Measurements from ENCODE around the gene TPSB2.
"Not testable (repeated sequence)": the region's sequence is repeated elsewhere in the genome, so short reads cannot be mapped to it uniquely, and the experiment has no call there.

Gene TPSB2

DNA sequence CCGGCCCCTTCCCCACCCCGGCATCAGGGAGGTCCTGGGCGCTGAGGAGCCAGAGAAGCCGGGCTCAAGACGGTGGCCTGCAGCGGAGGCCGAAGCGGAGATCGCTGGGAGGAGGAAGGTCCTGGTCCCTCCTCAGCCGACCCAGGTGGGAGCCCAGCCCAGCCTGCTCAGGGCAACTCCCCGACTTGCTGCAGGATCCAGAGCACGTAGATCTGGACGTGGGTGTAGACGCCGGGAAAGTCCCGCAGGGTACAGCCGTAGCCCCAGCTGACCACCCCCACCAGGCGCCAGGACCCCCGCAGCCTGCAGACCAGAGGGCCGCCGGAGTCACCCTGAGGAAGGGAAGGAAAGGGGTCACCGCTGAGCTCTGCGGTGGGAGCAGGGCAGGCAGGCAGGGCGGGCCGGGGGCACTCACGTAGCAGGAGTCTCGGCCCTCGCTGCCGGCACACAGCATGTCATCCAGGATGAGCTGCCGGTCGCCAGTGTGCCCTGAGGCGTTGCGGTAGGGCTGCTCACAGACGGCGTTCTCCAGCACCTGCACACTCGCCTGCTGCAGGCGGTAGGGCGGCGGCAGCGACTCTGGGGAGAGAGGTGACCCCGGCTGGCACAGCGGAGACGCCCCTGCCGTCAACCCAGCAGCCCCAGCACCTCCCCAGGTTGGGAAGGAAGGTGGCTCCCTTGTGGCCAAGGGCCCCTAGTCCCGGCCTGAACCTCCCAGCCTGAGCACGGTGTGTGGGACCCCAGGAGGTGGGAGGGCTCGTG lies 31.3 kb upstream of the TPSB2 start:
- no peak for DNase-seq

DNA sequence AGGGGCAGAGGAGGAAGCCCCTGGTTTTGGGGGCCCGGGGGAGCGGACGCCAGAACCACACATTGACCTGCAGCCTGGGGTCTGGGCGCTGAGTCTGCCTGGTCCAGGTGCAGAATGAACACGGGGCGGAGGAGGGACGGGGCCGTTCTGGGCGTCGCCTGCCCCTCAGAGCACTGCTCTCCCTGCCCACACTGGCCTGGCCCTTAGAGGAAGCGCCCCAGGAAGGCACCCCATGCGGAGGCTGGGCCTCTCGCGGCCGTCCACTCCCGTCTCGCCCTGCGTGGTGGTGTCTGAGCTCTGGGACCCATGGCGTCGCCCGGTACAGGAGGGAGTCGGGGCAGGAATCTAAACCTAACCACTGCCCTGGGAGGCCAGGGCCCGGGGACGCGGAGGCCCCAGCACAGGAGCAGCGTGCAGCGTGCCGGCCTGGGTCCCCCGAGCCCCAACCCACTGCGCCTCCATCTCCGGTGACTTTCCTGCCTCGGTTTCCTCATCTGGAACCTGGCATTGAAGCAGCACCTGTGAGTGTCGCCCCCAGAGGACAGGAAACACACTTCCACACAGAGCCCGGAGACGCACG lies 30.2 kb upstream of the TPSB2 start:
- DNase-seq, result no peak

DNA sequence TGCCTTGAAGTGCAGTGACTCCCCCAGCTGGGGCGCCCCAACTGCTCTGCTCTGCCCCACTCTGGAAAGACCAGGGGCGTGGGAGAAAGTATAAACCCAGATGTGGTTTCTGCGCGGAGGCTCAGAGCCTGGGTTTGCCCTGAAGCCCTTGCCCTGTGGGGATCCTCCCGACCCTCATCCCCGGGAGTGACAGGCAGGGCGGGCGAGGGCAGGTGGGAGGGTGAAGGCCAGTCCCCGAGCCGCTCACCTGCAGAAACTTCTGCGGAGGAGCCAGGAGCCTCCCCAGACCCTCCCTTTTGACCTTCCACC lies 29.7 kb upstream of the TPSB2 start:
- no peak for DNase-seq

DNA sequence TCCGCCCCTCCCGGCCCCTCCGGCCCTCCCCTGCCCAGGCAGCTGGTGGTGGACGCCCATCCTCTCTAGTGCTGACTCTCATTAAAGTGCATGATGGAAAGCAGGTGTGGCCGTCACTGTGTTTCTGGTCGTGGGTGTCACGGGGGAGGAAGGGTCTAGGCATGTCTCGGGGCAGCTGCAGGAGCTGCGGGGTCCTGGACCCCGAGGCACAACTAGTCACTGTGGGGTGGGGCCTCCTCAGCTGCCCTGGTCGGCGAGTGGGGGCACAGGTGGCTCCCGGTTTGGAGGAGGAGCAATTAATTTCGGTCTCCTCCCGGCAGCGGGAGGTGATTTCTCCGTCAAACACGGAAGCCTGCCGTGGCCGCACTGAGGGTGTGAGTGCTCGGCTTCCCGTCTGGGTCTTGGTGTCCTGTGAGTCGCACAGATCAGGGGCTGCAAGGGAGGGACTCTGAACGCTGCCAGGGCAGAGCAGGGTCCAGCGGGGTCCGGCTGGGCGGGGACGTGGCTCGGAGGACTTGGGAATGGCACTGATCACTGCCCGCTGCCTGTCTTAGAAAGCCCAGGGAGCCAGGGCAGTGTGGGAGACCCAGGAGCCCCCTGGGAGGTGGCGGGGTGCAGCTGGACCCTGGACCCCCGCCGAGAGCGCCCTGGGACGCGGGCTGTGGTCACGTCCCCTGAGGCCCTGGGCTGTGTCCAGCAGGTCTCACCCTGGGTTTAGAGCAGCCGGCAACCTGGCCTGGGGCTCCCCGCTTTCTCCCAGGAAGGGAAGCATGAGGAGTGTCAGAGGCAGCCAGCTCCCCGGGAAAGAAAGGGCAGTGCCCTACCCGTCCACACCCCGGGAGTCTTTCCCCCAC lies 29.1 kb upstream of the TPSB2 start:
- no peak for DNase-seq

DNA sequence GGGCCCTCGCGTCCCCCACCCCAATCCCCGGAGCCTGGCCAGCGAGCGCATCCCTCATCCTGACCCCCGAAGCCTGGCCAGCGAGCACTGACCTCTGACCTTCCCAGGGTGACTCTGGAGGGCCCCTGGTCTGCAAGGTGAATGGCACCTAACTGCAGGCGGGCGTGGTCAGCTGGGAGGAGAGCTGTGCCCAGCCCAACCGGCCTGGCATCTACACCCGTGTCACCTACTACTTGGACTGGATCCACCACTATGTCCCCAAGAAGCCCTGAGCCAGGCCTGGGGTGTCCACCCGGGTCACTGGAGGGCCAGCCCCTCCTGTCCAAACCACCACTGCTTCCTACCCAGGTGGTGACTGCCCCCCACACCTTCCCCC lies 28.2 kb upstream of the TPSB2 start:
- no peak for DNase-seq

DNA sequence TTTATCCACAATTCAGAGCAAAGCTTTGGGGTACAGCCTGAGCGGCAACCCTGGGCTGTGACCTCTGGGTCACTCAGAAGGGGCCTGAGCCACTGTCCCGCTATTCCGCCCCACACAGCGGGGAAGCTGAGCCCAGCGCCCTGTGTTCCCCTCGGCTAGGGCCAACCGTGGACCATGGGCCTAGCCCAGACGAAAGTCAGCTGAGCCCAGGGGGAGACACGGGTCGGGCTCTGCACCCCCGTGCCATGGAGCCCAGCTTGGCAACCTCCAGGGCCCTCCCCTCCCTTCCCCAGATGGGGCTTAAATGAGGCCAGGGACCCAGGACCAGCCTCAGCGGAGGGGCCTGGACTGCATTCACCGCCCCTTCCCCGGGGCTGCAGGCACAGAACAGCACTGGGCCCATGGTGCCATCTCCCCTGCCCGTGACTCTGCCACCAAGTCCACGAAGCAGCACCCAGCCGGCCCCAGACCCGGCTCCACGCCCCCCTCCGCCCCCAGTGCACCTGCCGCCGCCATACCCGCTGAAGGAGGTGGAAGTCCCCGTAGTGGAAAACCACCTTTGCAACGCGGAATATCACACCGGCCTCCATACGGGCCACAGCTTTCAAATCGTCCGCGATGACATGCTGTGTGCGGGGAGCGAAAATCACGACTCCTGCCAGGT lies 27.7 kb upstream of the TPSB2 start:
- DNase-seq, result no peak

DNA sequence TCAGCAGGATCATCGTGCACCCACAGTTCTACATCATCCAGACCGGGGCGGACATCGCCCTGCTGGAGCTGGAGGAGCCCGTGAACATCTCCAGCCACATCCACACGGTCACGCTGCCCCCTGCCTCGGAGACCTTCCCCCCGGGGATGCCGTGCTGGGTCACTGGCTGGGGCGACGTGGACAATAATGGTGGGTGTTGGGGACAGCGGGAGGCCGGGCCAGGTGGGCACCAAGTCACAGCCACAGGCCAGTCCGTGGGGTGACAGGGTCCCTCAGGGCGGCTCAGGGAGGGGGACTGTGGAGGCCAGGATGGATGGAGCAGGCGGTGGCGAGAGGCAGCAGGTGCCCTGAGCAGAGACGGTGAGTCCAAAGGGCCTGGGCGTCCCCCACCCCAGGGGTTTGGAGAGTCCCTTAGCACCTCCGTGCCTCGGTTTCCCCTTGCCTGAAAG lies 26.9 kb upstream of the TPSB2 start:
- no peak for DNase-seq

DNA sequence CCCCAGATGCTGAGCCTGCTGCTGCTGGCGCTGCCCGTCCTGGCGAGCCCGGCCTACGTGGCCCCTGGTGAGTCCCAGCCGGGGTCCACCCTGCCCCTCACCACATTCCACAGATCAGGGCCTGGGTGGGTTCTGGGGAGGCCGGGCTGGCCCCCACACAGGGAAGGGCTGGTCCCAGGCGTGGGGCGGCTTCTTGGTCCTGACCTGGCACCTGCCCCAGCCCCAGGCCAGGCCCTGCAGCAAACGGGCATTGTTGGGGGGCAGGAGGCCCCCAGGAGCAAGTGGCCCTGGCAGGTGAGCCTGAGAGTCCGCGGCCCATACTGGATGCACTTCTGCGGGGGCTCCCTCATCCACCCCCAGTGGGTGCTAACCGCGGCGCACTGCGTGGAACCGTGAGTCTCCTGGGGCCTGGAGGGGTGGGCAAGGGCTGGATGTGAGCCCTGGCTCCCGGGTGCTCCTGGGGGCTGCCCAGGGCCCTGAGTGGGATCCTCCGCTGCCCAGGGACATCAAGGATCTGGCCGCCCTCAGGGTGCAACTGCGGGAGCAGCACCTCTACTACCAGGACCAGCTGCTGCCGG lies 26.4 kb upstream of the TPSB2 start:
- not testable (repeated sequence) for DNase-seq

DNA sequence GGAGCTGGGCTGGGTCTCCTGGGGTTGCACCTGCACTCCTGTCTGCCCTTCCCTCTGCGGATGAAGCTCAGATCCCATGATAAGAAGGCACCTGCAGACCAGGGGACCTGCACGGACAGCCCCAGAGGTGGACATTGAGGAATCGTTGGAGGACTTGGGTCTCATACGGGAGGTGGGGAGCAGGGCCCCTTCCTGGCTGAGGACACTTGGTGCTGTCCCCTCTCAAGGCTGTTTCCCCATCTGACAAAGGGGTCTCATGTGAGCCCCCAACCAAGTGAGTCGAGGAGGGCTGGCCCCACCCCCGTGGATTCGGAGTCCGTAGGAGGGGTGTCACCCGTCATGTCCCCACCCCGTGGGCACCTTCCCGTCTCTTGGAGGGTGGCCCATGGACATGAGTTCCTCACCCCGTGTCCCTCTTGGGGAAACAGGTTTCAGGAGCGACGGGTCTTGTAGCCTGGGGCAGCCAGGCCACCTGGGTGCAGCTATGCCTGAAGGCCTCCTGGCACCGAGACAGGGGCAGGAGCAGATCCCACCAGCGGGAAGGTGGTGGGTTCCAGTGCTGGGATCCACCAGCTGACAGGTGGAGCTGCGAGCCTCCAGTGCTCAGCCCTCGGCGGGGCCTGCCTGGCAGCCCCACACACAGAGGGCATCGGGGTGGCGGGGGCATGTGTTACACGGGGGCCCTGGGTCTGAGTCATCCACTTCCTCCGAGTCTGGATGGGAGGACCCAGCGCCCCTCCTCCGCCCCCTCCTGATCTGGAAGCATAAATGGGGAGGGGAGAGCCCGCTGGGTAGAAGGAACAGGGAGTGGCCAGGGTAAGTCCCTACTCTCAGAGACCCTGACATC lies 25.5 kb upstream of the TPSB2 start, which contains the start of gene TPSD1:
Gene TPSD1, plus strand, starts transcription at position 794 of the 847 bp plus-strand sequence. CDS start 212 bp downstream, outside the sequence.
- not testable (repeated sequence) for DNase-seq

DNA sequence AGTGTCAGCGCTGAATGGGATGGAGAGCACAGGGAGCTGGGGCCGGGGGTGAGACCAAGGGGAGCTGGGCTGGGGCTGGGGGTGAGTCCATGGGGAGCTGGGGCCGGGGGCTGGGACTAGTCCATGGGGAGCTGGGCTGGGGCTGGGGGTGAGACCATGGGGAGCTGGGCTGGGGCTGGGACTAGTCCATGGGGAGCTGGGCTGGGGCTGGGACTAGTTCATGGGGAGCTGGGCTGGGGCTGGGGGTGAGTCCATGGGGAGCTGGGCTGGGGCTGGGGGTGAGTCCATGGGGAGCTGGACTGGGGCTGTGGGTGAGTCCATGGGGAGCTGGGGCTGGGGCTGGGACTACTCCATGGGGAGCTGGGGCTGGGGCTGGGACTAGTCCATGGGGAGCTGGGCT lies 24.8 kb upstream of the TPSB2 start:
- not testable (repeated sequence) for DNase-seq

DNA sequence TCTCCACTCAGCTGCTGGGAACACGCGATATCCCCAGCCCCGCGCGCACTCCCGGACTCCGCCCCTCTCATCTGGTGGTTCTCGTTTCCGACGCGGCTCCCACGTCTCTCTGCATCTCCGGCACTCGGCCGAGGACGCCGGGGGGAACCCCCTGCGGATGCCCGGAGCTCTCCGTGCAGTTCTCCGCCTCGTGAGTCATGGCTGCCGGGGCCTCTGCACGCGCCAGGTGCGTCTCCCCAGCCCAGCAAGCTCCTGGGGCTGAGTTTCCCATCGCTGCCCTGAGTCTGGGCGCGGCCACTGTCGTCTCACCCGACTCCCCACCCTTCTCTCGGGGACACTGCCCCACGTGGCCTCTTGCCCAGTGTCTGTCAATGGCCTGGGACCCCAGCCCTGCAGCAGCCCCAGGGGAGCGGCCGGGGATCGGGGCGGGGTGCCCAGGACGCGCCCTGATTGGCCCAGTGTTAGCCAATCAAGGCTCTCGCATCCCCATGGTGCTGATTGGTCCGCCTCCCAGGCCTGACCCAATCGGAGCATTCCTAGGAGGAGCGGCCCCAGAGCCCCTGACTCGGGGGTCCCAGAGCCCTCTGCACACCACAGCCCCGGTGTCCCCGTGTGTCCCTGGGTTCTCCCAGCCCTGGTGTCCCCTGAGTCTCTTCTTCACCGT lies 23.8 kb upstream of the TPSB2 start:
- not testable (repeated sequence) for DNase-seq

DNA sequence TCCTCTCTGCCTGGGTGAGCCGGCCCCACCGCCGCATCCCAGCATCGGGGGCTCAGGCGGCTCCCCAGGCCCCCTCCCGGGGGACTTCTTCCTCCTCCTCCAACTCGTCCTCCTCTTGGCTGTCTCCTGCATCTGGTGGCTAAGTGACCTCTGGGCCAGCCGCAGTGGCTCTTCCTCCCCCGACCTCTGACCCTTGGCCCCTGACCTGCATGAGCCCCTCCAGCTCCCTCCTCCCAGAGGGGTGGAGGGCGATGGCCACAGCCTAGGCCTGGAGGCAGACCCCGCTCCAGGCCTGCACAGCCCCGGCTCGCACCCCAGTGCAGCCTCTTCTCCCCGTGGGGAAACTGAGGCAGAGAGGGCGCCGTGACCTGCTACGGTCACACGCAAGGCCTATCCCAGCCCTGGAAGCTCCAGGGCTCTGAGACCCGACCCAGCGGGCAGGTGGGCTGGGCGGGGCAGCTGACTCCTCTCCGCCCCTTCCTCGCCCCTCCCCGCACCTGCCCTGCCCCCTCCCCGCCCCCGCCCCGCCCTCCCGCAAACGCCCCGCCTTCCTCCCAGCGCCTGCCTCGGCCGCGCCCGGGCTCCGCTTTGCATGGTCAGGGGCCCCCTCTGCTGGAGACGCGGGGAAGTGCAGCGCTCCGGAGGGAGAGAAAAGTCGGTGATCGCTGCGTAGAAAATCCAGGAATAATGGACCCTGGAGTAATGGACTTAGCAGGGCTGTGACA lies 19.2 kb upstream of the TPSB2 start:
- not testable (repeated sequence) for DNase-seq

DNA sequence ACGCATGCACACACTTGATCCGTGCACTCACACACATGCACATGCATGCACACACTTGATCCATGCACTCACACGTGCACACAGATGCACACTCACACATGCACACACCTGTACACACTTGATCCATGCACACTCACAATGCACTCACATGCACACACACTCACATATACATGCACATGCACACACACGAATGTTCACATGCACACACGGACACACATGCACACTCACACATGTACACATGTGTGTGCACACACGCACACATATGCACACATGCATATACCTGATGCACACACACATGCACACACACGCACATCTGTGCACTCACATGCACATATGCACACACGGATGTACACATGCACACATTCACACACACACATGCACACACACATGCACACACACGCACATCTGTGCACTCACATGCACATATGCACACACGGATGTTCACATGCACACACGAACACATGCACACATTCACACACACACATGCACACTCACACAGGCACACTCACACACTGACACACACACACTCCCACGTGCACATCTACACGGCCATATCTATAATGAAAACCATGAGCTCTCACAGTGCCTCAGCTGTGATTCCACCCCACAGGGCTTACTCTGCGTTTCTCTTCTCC lies 18.0 kb upstream of the TPSB2 start:
- not testable (repeated sequence) for DNase-seq

DNA sequence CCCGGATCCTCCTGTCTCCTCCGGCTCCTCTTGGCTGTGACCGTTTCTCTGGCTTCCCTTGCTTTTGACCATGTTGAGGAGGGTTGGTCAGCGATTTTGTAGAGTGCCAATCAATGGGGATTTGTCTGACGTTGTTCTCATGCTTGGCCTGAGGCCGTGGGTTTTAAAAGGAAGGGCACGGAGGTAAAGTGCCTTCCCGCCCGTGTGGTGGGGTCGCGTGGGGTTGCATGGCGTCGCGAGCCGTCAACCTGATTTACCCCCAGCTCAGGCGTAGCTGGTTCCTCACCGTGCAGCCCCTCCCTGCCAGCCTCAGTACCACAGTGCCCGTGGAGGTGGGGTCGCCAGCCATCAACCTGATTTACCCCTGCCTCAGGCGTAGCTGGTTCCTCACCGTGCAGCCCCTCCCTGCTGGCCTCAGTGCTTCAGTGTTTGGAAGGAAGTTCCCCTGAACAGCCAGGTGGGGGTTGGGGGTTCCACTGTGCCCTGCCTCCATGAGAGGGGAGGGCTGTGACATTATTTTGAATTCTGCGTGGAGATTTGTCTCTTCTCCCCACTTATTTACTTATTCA lies 15.6 kb upstream of the TPSB2 start:
- DNase-seq, result no peak

DNA sequence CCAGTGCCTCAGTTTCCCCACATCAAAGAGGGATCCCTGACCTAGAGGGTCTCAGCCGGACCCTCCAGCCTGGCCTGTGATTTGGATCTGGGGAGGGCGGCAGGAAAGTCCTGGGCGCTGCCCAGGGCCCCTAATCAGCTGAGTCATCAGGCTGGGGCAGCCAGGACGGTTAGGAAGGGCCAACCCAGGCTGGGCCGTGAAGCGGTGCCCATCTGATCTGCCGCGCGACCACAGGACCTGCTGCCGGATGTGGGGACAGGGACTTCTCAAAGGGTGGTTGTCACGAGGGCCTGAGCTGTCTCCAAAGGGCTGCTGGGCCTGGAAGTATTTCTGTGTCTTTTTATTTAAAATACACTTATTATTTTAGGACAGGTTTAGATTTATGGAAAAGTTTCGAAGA lies 14.9 kb upstream of the TPSB2 start:
- DNase-seq, result no peak

DNA sequence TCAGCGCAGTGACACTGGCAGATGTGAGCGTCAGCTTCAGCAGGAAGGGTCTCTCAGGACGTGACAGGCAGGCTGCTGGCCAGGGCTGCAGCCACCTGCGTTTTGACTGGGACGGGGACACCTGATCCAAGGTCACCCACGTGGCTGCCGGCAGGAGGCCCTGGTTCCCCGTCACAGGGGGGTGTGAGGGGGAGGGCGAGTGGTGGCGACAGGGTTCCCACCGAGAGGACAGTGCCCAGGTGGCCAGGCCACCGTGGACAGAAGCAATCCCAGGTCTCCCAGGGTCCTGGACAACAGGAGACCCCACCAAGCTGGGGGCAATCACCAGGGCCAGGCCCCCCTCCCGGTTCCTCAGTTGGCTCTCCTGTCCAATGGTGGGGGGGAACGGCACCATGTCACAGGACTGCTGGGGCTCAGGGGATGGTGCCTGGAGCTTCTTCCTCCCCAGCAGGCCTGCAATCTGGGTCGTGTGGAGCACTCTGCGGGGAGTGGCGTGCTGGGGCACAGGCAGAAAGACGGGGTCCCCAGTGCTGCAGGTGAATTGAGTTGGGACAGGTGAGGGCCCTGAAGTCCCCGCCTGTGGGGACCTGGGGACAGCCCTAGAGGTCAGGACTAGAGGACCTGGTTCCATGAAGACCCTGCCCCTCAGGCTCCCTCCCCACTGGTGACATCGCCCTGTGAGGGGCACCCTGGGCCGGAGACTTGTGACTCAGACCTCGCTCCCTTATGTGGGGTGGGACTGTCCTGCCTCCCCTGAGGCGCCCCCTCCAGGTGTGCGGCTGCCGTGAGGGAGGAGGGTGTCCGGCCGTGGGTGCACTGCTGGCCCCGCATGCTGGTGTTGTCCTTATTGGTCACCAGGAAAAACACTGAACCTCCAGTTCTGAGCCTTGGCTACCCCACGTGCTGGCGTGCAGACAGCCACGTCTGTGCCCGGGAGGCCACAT lies 14.2 kb upstream of the TPSB2 start:
- DNase-seq, result not testable (repeated sequence)

DNA sequence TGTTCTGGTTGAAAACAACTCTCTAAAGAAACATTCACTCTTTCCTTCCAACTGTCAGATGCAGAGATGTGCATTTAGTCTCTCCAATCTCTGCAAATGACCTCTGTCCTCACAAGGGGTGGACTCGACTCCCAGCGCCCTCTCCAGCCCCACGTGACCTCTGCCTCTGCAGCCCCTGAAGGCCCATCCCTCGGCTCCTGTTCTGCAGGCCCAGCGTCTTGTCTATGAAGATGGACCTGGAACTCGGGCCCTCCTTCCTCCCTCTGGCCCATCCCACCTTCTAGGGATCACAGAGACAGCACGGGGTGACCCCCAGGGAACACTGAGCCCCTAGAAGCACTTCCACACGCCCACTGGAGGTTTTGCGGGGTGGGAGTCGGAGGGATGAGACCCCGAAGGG lies 13.4 kb upstream of the TPSB2 start:
- not testable (repeated sequence) for DNase-seq

DNA sequence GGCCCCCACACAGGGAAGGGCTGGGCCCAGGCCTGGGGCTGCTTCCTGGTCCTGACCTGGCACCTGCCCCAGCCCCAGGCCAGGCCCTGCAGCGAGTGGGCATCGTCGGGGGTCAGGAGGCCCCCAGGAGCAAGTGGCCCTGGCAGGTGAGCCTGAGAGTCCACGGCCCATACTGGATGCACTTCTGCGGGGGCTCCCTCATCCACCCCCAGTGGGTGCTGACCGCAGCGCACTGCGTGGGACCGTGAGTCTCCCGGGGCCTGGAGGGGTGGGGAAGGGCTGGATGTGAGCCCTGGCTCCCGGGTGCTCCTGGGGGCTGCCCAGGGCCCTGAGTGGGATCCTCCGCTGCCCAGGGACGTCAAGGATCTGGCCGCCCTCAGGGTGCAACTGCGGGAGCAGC lies 11.1 kb upstream of the TPSB2 start:
- not testable (repeated sequence) for DNase-seq

DNA sequence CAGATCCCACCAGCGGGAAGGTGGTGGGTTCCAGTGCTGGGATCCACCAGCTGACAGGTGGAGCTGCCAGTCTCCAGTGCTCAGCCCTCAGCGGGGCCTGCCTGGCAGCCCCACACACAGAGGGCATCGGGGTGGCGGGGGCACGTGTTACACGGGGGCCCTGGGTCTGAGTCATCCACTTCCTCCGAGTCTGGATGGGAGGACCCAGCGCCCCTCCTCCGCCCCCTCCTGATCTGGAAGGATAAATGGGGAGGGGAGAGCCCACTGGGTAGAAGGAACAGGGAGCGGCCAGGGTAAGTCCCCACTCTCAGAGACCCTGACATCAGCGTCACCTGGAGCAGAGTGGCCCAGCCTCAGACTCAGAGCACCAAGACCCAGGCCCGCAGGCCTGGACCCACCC lies 10.5 kb upstream of the TPSB2 start, which contains the start of gene TPSAB1:
Gene TPSAB1, plus strand, starts transcription at position 270 of the 400 bp plus-strand sequence. CDS start 234 bp downstream, outside the sequence.
- not testable (repeated sequence) for DNase-seq
